Tibial artery (tissue), 4 donors: ENCODE data around the gene TNRC6B.

Experiments
- DNase-seq, 2 donors: peaks; one replicate each; pipeline ENCODE4 v3.0.0-alpha.2; 2019
- H3K27ac ChIP-seq, 2 donors: fragments of 200-600 bp; sonication (generic) in 1 of 2; 1 replicate in 1 of 2; 2 replicates in 1 of 2; pipeline ENCODE4 v1.5.1; 2018 to 2019; ENCODE audit warnings: mild to moderate bottlenecking in 1 of 2
- H3K27me3 ChIP-seq, 2 donors: fragments of 200-600 bp; sonication (generic) in 1 of 2; one replicate each; pipeline versions ENCODE4 v1.5.1 to v1.6.0; 2016 to 2019
- H3K36me3 ChIP-seq, 3 donors: fragments of 200-600 bp; sonication (generic) in 2 of 3; one replicate each; pipeline ENCODE4 v1.5.1; 2016 to 2019; ENCODE audit warnings: mild to moderate bottlenecking in 2 of 3
- H3K4me1 ChIP-seq, 4 donors: fragments of 200-600 bp; sonication (generic) in 2 of 4; 1 replicate in 3 of 4; 2 replicates in 1 of 4; pipeline ENCODE4 v1.5.1; 2016 to 2019
- H3K4me3 ChIP-seq, 2 donors: fragments of 200-600 bp; sonication (generic) in 1 of 2; 1 replicate in 1 of 2; 2 replicates in 1 of 2; pipeline ENCODE4 v1.5.1; 2018 to 2019; ENCODE audit warnings: mild to moderate bottlenecking in 2 of 2
- H3K9me3 ChIP-seq, 3 donors: fragments of 200-600 bp; sonication (generic) in 1 of 3; one replicate each; pipeline ENCODE4 v1.5.1; 2016 to 2019
- CTCF ChIP-seq, 2 experiments: fragments of 200-600 bp in 1 of 2; fragments of 450-650 bp in 1 of 2; IDR thresholded peaks; one replicate each; pipeline ENCODE4 v1.5.1; 2017 to 2019; ENCODE audit warnings: antibody characterized with exemption in 2 of 2, mild to moderate bottlenecking in 1 of 2, moderate library complexity in 1 of 2
- intact Hi-C: fragments of 100-400 bp; cut with DNase I; formaldehyde crosslinking; loops from one replicate; pipeline ENCODE4 v1.15.0; 2023; ENCODE audit warnings: low total_unique reads

Gene TNRC6B

GRCh38 chr22:40335358-40335757 is 157.6 kb downstream of the TNRC6B start:
- DNase-seq = no peak
- Histone ChIP-seq H3K4me3 (no peak overlapping the region), H3K27ac (no peak overlapping the region), H3K9me3 (no peaks in the 10 kb centered on the region), H3K4me1 (no peaks in the 10 kb centered on the region), H3K27me3 (no peaks in the 10 kb centered on the region), H3K36me3 (peaks cover 0 to 24% (median 13%) of the 10 kb centered on the region in 3 donors)
- no peak for TF ChIP-seq CTCF (IDR thresholded peaks at IDR 0.05)
- intact Hi-C loops = no loop called here

- no peaks in the 10 kb centered on the region for H3K4me1 ChIP-seq
- no peaks in the 10 kb centered on the region for H3K36me3 ChIP-seq
- no peak overlapping the region for H3K27ac ChIP-seq
- H3K4me3 ChIP-seq = no peak overlapping the region
- H3K27me3 ChIP-seq = no peaks in the 10 kb centered on the region
- no peaks in the 10 kb centered on the region for H3K9me3 ChIP-seq
- no peak for DNase-seq
- intact Hi-C loops = loop anchor here (5.0 to 10.0 kb wide), 2 partner anchors 288 to 805 kb away; partner anchors contain the start of gene RPS19BP1
- no peak for TF ChIP-seq CTCF (IDR thresholded peaks at IDR 0.05)
Measured at GRCh38 chr22:40340044-40340443, 162.3 kb downstream of the TNRC6B start.

- H3K36me3 ChIP-seq = no peaks in the 10 kb centered on the region
- intact Hi-C loops = loop anchor here (5.0 to 10.0 kb wide), 2 partner anchors 289 to 807 kb away; partner anchors contain the start of gene RPS19BP1
- no peak for TF ChIP-seq CTCF (IDR thresholded peaks at IDR 0.05)
- DNase-seq = no peak
- no peak overlapping the region for H3K27ac ChIP-seq
- H3K4me3 ChIP-seq = no peak overlapping the region
- no peaks in the 10 kb centered on the region for H3K9me3 ChIP-seq
- H3K27me3 ChIP-seq = no peaks in the 10 kb centered on the region
- peaks cover 0 to 6% (median 3%) of the 10 kb centered on the region in 4 donors for H3K4me1 ChIP-seq
Measured at GRCh38 chr22:40341604-40342003, 163.9 kb downstream of the TNRC6B start.

GRCh38 chr22:40342521-40342920 is 164.8 kb downstream of the TNRC6B start:
- Histone ChIP-seq H3K9me3 (no peaks in the 10 kb centered on the region), H3K27ac (no peak overlapping the region), H3K27me3 (no peaks in the 10 kb centered on the region), H3K4me1 (peaks cover 0 to 13% (median 9%) of the 10 kb centered on the region in 4 donors), H3K4me3 (no peak overlapping the region), H3K36me3 (no peaks in the 10 kb centered on the region)
- no peak for TF ChIP-seq CTCF (IDR thresholded peaks at IDR 0.05)
- DNase-seq = no peak
- intact Hi-C loops = loop anchor here (5.0 to 10.0 kb wide), 2 partner anchors 290 to 808 kb away; partner anchors contain the start of gene RPS19BP1

GRCh38 chr22:40345271-40345670 is 167.5 kb downstream of the TNRC6B start:
- DNase-seq = no peak
- no peaks in the 10 kb centered on the region for H3K27me3 ChIP-seq
- intact Hi-C loops = loop anchor here (5.0 to 10.0 kb wide), 2 partner anchors 308 to 810 kb away; partner anchors contain the start of gene RPS19BP1
- H3K4me3 ChIP-seq = peak overlapping the region; percentile 70 to 71
- H3K27ac ChIP-seq = peak overlapping the region in 1 of 2 donors; percentile 87
- H3K4me1 ChIP-seq = peaks cover 0 to 23% (median 19%) of the 10 kb centered on the region in 4 donors
- H3K9me3 ChIP-seq = no peaks in the 10 kb centered on the region
- H3K36me3 ChIP-seq = peaks cover 3 to 17% (median 8%) of the 10 kb centered on the region in 3 donors
- no peak for TF ChIP-seq CTCF (IDR thresholded peaks at IDR 0.05)
